ENCODE measurements around the gene MCAM.

- TF ChIP-seq CTCF (conservative IDR thresholded peaks at IDR 0.05) (no peak), ZFX (IDR thresholded peaks at IDR 0.05) (no peak)
Observed at GRCh38 chr11:119361941-119362725, 45.2 kb upstream of the MCAM start.

Measured in C4-2B (cell line).